SK-N-SH (cell line): ENCODE measurements around the gene GRIP2. TPM values are rescaled to one million over a fixed set of nuclear protein-coding genes. Genes with fewer than 3 reads are reported as not detected.

ENCODE experiments used
- CTCF ChIA-PET: fragments of 300-600, 350-600 bp; formaldehyde crosslinking; extraction: SDS; loops from one replicate; lab custom pipeline; 2021; lab: Yijun Ruan, JAX
- POLR2A ChIA-PET: fragments of 350-600 bp; sonication (Branson Sonifier 250); formaldehyde crosslinking; extraction: SDS; loops from one replicate; lab custom pipeline; 2020; ENCODE audit warnings: antibody characterized with exemption, inconsistent platforms; lab: Yijun Ruan, JAX
- DNase-seq: peaks from one replicate; pipeline ENCODE4 v3.0.0; 2012
- H2AFZ ChIP-seq: fragments of 200-600 bp; sonication (generic); 2 replicates; pipeline ENCODE4 v1.8.1; 2016; ENCODE audit warnings: antibody characterized with exemption, mild to moderate bottlenecking, low read depth
- H3F3A ChIP-seq: fragments of 200-600 bp; sonication (generic); replicated peaks from 2 replicates; pipeline ENCODE3; 2016; ENCODE audit warnings: antibody characterized with exemption, mild to moderate bottlenecking; ENCODE audit not compliant: insufficient read depth
- H3K27ac ChIP-seq, 2 experiments: fragments of 200-500 bp in 1 of 2; fragments of 200-600 bp in 1 of 2; sonication (Bioruptor generic) in 1 of 2; sonication (generic), shearing (Covaris generic) in 1 of 2; 2 replicates each; pipeline versions ENCODE4 v1.5.1 to v1.6.1; 2014 to 2016; ENCODE audit warnings: low read depth in 2 of 2, inconsistent platforms in 1 of 2, low read length in 1 of 2, mild to moderate bottlenecking in 1 of 2, mixed read lengths in 1 of 2
- H3K27me3 ChIP-seq: fragments of 200-600 bp; sonication (generic), shearing (Covaris generic); 2 replicates; pipeline ENCODE4 v1.6.1; 2016; ENCODE audit warnings: mixed run types; ENCODE audit not compliant: insufficient read depth
- H3K36me3 ChIP-seq, 2 experiments: fragments of 200-500 bp in 1 of 2; fragments of 200-600 bp in 1 of 2; sonication (Bioruptor generic) in 1 of 2; sonication (generic) in 1 of 2; replicated peaks in 1 of 2; 2 replicates each; pipeline versions ENCODE3 to v1.5.1; 2014 to 2016; ENCODE audit warnings: low read length in 1 of 2, mild to moderate bottlenecking in 1 of 2; ENCODE audit not compliant: insufficient read depth in 2 of 2, control insufficient read depth in 1 of 2
- H3K4me1 ChIP-seq, 2 experiments: fragments of 200-500 bp in 1 of 2; fragments of 200-600 bp in 1 of 2; sonication (Bioruptor generic) in 1 of 2; sonication (generic), shearing (Covaris generic) in 1 of 2; 2 replicates each; pipeline versions ENCODE4 v1.5.1 to v1.6.1; 2014 to 2016; ENCODE audit warnings: low read depth in 1 of 2, low read length in 1 of 2, mixed run types in 1 of 2; ENCODE audit not compliant: insufficient read depth in 2 of 2, control insufficient read depth in 1 of 2
- H3K4me2 ChIP-seq: fragments of 200-600 bp; sonication (generic), shearing (Covaris generic); 2 replicates; pipeline ENCODE4 v1.6.1; 2017; ENCODE audit warnings: mixed run types
- H3K4me3 ChIP-seq, 2 experiments: fragments of 200-500 bp in 1 of 2; fragments of 200-600 bp in 1 of 2; sonication (Bioruptor generic) in 1 of 2; sonication (generic), shearing (Covaris generic) in 1 of 2; 2 replicates each; pipeline versions ENCODE4 v1.5.1 to v1.8.1; 2014 to 2016; ENCODE audit warnings: low read depth in 2 of 2, inconsistent platforms in 1 of 2, low read length in 1 of 2, mild to moderate bottlenecking in 1 of 2, mixed read lengths in 1 of 2, moderate library complexity in 1 of 2
- H3K79me2 ChIP-seq: fragments of 200-600 bp; sonication (generic); 2 replicates; pipeline ENCODE4 v1.8.1; 2017; ENCODE audit warnings: mild to moderate bottlenecking; ENCODE audit not compliant: insufficient read depth
- H3K9ac ChIP-seq: fragments of 200-600 bp; sonication (generic); 2 replicates; pipeline ENCODE4 v1.6.1; 2017; ENCODE audit warnings: mixed run types
- H3K9me2 ChIP-seq: fragments of 200-600 bp; sonication (generic); 2 replicates; pipeline ENCODE4 v1.6.1; 2017; ENCODE audit warnings: mixed run types
- H3K9me3 ChIP-seq: fragments of 200-600 bp; sonication (generic); 2 replicates; pipeline ENCODE4 v1.6.1; 2017; ENCODE audit warnings: mixed run types, mild to moderate bottlenecking, moderate library complexity
- H4K20me1 ChIP-seq: fragments of 200-600 bp; sonication (generic); 2 replicates; pipeline ENCODE4 v1.6.1; 2017; ENCODE audit warnings: mild to moderate bottlenecking, mixed run types; ENCODE audit not compliant: insufficient read depth
- ELF1 ChIP-seq: IDR thresholded peaks from 2 replicates; pipeline ENCODE4 v1.4.0; 2012
- FOXM1 ChIP-seq: IDR thresholded peaks from 2 replicates; pipeline ENCODE4 v1.4.0; 2012; ENCODE audit warnings: low read depth, mild to moderate bottlenecking
- GABPA ChIP-seq: IDR thresholded peaks from 2 replicates; pipeline ENCODE4 v1.4.0; 2012; ENCODE audit warnings: low read depth, mild to moderate bottlenecking
- GATA2 ChIP-seq: sonication (generic); formaldehyde crosslinking; IDR thresholded peaks from 2 replicates; pipeline ENCODE4 v1.5.0; 2020; ENCODE audit warnings: mild to moderate bottlenecking, missing genetic modification reagents
- JUND ChIP-seq: IDR thresholded peaks from 2 replicates; pipeline ENCODE4 v1.4.0; 2012
- MEF2A ChIP-seq: IDR thresholded peaks from 2 replicates; pipeline ENCODE4 v1.4.0; 2012; ENCODE audit warnings: low read depth, borderline replicate concordance
- RCOR1 ChIP-seq: fragments of 150-350 bp; IDR thresholded peaks from 2 replicates; pipeline ENCODE4 v1.6.1; 2017; ENCODE audit warnings: antibody characterized with exemption, low read length
- RFX5 ChIP-seq: IDR thresholded peaks from 2 replicates; pipeline ENCODE4 v1.6.1; 2012; ENCODE audit warnings: mild to moderate bottlenecking, improper control_type of control experiment, low read length
- SIN3A ChIP-seq: IDR thresholded peaks from 2 replicates; pipeline ENCODE4 v1.6.1; 2012; ENCODE audit warnings: low read depth, mild to moderate bottlenecking, low read length, moderate library complexity, borderline replicate concordance
- TAF1 ChIP-seq: IDR thresholded peaks from 2 replicates; pipeline ENCODE4 v1.6.1; 2012; ENCODE audit warnings: low read depth, mild to moderate bottlenecking, low read length, moderate library complexity, borderline replicate concordance
- TEAD4 ChIP-seq: IDR thresholded peaks from 2 replicates; pipeline ENCODE4 v1.4.0; 2012; ENCODE audit warnings: mild to moderate bottlenecking, borderline replicate concordance; ENCODE audit not compliant: insufficient read depth
- WGBS: methylation state at CpG from one replicate; pipeline ENCODE4 v1.1.6; 2017; ENCODE audit warnings: low lambda C conversion rate; 5-methylcytosine and 5-hydroxymethylcytosine counted together
- polyA plus RNA-seq, 3 experiments: library from polyadenylated mRNA; depleted of rRNA; stranded (reverse); fragments of >200 nt; gene quantifications; 2 replicates each; pipeline ENCODE4 v1.2.3, GENCODE V29; 2012
- TF ChIP-seq, protein P1 (sequence below): IDR thresholded peaks from 2 replicates; pipeline ENCODE4 v1.4.0; 2012; ENCODE audit warnings: low read depth, borderline replicate concordance
- TF ChIP-seq, protein P2 (sequence below): fragments of 200-600 bp; sonication (generic); IDR thresholded peaks from 2 replicates; pipeline ENCODE4 v1.6.1; 2017; ENCODE audit warnings: antibody characterized with exemption, mild to moderate bottlenecking, moderate library complexity
- TF ChIP-seq, protein P3 (sequence below): IDR thresholded peaks from 2 replicates; pipeline ENCODE4 v1.4.0; 2012; ENCODE audit warnings: low read depth, borderline replicate concordance
- TF ChIP-seq, protein P4 (sequence below): IDR thresholded peaks from 2 replicates; pipeline ENCODE4 v1.4.0; 2012; ENCODE audit warnings: low read depth
- TF ChIP-seq, protein P5 (sequence below): fragments of 150-350 bp; IDR thresholded peaks from 2 replicates; pipeline ENCODE4 v1.6.1; 2016; ENCODE audit warnings: mild to moderate bottlenecking, low read depth, low read length
- TF ChIP-seq, protein P6 (sequence below): fragments of 150-350 bp; IDR thresholded peaks from 2 replicates; pipeline ENCODE4 v1.6.1; 2017; ENCODE audit warnings: antibody characterized with exemption, low read length, low read depth, borderline replicate concordance

The GRIP2 gene
- polyA plus RNA-seq, 1 of the 3 experiments (the other 2 are of a cell fraction): 0.15 TPM

DNA sequence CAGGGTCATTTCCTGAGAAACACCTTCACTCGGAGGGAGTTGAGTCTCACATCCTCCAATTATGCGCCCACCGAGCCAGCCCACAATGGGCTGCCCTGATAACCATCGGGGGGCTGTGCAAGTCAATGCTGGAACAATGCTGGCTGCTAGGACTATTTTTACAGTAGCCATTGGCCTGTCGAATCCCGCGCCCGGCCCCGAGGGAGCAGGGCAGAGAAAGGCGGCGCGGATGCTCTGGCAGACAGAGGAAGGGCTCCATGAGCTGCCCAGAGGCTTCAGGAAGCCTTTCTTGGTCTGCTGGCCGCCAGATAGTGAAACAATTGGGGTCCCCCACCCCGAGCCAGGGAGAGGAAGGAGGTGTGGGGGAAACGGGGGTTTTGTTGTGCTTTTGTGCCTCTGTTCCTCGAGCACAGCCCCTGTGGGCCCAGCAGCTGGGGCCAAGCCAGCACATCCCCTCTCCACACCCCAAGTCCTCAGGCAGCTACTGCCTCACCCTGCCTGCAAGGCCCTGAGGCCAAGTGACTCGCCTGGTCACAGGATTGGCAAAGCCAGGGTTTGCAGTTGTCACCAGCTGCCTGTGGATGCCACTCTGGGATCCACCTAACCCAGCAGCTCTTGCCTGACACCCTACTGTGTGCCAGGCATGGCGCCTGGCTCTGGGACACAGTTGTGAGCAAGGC lies 98.8 kb downstream of the GRIP2 start:
- peaks cover 37 to 42% of the 10 kb centered on the region in 2 experiments for H3K4me1 ChIP-seq
- H3K79me2 ChIP-seq: peaks cover 10% of the 10 kb centered on the region; the same call in 1 of the 2 replicates
- ChIA-PET CTCF (interaction anchor here (0.7 to 3.1 kb wide), 6 partner anchors 11 to 238 kb away, joined by 3 to 10 read pairs (median 4); no protein-coding TSS in a partner anchor), POLR2A (no interaction called here)
- no peaks in the 10 kb centered on the region for H3F3A ChIP-seq
- WGBS: 83% methylated on average over 16 of the region's 18 CpGs
- no peak overlapping the region for H3K27ac ChIP-seq
- no peak overlapping the region for H3K9ac ChIP-seq
- no peaks in the 10 kb centered on the region for H3K9me3 ChIP-seq
- H3K9me2 ChIP-seq: no peaks in the 10 kb centered on the region
- no peak overlapping the region for H2AFZ ChIP-seq
- no peak overlapping the region for H3K4me3 ChIP-seq
- no peaks in the 10 kb centered on the region for H3K27me3 ChIP-seq
- peaks cover 13 to 18% of the 10 kb centered on the region in 2 experiments for H3K36me3 ChIP-seq
- peaks cover 26% of the 10 kb centered on the region for H4K20me1 ChIP-seq
- H3K4me2 ChIP-seq: no peak overlapping the region; the same call in 1 of the 2 replicates
- TF ChIP-seq SIN3A (no peak), RFX5 (no peak), FOXM1 (no peak), GATA2 (CRISPR knock-in tag) (no peak), JUND (no peak)
- TF ChIP-seq, protein P1, sequence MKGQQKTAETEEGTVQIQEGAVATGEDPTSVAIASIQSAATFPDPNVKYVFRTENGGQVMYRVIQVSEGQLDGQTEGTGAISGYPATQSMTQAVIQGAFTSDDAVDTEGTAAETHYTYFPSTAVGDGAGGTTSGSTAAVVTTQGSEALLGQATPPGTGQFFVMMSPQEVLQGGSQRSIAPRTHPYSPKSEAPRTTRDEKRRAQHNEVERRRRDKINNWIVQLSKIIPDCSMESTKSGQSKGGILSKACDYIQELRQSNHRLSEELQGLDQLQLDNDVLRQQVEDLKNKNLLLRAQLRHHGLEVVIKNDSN: no peak
- DNase-seq: no peak

DNA sequence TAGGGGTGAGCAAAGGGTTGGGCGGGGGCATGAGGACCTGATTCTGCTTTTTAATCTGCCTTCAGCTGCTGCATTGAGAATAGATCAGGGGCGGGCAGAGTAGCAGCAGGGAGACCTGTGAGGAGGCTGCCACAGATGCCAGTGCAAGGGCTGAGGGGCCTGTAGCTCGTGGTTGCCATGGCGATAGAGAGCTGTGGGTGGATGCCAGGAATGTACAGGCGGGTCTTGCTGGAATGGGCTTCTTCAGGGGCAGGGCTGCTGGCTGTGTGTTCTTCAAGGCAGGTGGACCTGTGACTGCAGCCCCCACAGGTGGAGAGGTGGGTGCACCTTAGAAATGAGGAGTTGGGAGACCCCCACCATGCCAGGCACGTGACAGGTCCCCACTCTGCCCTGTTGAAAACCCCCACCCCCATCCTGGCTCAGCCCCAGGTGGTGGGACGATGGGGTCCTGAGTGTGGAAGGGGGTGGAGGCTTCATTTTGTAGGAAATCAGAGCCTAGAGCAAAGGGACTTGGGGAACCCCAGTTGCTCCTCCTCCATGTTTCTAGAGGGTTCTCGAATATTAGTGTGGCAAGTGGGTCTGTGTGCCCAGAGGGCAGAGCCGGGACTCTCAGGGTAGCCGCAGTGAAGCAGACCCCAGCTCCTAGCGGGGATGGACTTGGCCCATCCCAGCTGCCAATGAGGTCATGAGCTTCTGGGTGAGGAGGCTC lies 99.5 kb downstream of the GRIP2 start:
- Histone ChIP-seq H4K20me1 (peaks cover 26% of the 10 kb centered on the region), H3F3A (no peaks in the 10 kb centered on the region), H3K79me2 (peaks cover 10% of the 10 kb centered on the region; the same call in 1 of the 2 replicates), H3K27ac (no peak overlapping the region), H3K27me3 (no peaks in the 10 kb centered on the region), H2AFZ (no peak overlapping the region), H3K4me1 (peaks cover 37 to 42% of the 10 kb centered on the region in 2 experiments), H3K9ac (no peak overlapping the region), H3K36me3 (peaks cover 6 to 12% of the 10 kb centered on the region in 2 experiments), H3K9me2 (no peaks in the 10 kb centered on the region), H3K4me2 (peak overlapping the region; percentile 63; the same call in 1 of the 2 replicates), H3K4me3 (no peak overlapping the region), H3K9me3 (no peaks in the 10 kb centered on the region)
- TF ChIP-seq FOXM1: no peak
- TF ChIP-seq, protein P2, sequence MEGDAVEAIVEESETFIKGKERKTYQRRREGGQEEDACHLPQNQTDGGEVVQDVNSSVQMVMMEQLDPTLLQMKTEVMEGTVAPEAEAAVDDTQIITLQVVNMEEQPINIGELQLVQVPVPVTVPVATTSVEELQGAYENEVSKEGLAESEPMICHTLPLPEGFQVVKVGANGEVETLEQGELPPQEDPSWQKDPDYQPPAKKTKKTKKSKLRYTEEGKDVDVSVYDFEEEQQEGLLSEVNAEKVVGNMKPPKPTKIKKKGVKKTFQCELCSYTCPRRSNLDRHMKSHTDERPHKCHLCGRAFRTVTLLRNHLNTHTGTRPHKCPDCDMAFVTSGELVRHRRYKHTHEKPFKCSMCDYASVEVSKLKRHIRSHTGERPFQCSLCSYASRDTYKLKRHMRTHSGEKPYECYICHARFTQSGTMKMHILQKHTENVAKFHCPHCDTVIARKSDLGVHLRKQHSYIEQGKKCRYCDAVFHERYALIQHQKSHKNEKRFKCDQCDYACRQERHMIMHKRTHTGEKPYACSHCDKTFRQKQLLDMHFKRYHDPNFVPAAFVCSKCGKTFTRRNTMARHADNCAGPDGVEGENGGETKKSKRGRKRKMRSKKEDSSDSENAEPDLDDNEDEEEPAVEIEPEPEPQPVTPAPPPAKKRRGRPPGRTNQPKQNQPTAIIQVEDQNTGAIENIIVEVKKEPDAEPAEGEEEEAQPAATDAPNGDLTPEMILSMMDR: no peak
- TF ChIP-seq, protein P3, sequence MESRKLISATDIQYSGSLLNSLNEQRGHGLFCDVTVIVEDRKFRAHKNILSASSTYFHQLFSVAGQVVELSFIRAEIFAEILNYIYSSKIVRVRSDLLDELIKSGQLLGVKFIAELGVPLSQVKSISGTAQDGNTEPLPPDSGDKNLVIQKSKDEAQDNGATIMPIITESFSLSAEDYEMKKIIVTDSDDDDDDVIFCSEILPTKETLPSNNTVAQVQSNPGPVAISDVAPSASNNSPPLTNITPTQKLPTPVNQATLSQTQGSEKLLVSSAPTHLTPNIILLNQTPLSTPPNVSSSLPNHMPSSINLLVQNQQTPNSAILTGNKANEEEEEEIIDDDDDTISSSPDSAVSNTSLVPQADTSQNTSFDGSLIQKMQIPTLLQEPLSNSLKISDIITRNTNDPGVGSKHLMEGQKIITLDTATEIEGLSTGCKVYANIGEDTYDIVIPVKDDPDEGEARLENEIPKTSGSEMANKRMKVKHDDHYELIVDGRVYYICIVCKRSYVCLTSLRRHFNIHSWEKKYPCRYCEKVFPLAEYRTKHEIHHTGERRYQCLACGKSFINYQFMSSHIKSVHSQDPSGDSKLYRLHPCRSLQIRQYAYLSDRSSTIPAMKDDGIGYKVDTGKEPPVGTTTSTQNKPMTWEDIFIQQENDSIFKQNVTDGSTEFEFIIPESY: no peak
- TF ChIP-seq ELF1: no peak
- TF ChIP-seq, protein P4, sequence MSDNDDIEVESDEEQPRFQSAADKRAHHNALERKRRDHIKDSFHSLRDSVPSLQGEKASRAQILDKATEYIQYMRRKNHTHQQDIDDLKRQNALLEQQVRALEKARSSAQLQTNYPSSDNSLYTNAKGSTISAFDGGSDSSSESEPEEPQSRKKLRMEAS: no peak
- no peak for TF ChIP-seq GABPA
- no peak for TF ChIP-seq TAF1
- no peak for TF ChIP-seq MEF2A
- TF ChIP-seq, protein P5, sequence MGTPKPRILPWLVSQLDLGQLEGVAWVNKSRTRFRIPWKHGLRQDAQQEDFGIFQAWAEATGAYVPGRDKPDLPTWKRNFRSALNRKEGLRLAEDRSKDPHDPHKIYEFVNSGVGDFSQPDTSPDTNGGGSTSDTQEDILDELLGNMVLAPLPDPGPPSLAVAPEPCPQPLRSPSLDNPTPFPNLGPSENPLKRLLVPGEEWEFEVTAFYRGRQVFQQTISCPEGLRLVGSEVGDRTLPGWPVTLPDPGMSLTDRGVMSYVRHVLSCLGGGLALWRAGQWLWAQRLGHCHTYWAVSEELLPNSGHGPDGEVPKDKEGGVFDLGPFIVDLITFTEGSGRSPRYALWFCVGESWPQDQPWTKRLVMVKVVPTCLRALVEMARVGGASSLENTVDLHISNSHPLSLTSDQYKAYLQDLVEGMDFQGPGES: no peak
- TF ChIP-seq RFX5: no peak
- TF ChIP-seq, protein P6, sequence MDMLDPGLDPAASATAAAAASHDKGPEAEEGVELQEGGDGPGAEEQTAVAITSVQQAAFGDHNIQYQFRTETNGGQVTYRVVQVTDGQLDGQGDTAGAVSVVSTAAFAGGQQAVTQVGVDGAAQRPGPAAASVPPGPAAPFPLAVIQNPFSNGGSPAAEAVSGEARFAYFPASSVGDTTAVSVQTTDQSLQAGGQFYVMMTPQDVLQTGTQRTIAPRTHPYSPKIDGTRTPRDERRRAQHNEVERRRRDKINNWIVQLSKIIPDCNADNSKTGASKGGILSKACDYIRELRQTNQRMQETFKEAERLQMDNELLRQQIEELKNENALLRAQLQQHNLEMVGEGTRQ: no peak
- TF ChIP-seq RCOR1: no peak
- no peak for TF ChIP-seq TEAD4
- no peak for TF ChIP-seq GATA2 (CRISPR knock-in tag)
- TF ChIP-seq JUND: no peak
- no peak for TF ChIP-seq SIN3A
- POLR2A ChIA-PET: no interaction called here
- CTCF ChIA-PET: interaction anchor here (0.7 to 5.3 kb wide), 7 partner anchors 12 to 237 kb away, joined by 3 to 26 read pairs (median 5); no protein-coding TSS in a partner anchor
- DNase-seq: peak; percentile 88
- WGBS: 72% methylated on average over 8 of the region's 11 CpGs
